Neural progenitor cell (in vitro differentiated cells): ENCODE results near the gene PEMT. TPM values are rescaled to one million over a fixed set of nuclear protein-coding genes. Genes with fewer than 3 reads are reported as not detected.
A peak's percentile ranks its signal among the peaks of the same experiment; 100 is the strongest.

Source experiments
- DNase-seq: peaks from one replicate; pipeline ENCODE4 v3.0.0-alpha.2; 2016; ENCODE audit warnings: low spot score
- H2AFZ ChIP-seq: fragments of 200-600 bp; sonication (generic); replicated peaks from 2 replicates; pipeline ENCODE4 v1.6.1; 2016; ENCODE audit warnings: antibody characterized with exemption
- H3F3A ChIP-seq: fragments of 200-600 bp; sonication (generic); 2 replicates; pipeline ENCODE4 v1.6.1; 2016; ENCODE audit warnings: antibody characterized with exemption, low read depth
- H3K27ac ChIP-seq: fragments of 200-600 bp; sonication (generic); 2 replicates; pipeline ENCODE4 v1.5.1; 2016; ENCODE audit warnings: mild to moderate bottlenecking
- H3K27me3 ChIP-seq: fragments of 200-600 bp; sonication (generic); 2 replicates; pipeline ENCODE4 v1.6.1; 2016; ENCODE audit warnings: mild to moderate bottlenecking, moderate library complexity
- H3K36me3 ChIP-seq: fragments of 200-600 bp; sonication (generic); 2 replicates; pipeline ENCODE4 v1.5.1; 2016
- H3K4me1 ChIP-seq: fragments of 200-600 bp; sonication (generic); 2 replicates; pipeline ENCODE4 v1.6.1; 2016; ENCODE audit warnings: mixed run types
- H3K4me2 ChIP-seq: fragments of 200-600 bp; sonication (generic); 2 replicates; pipeline ENCODE4 v1.6.1; 2016
- H3K4me3 ChIP-seq: fragments of 200-600 bp; sonication (generic); 2 replicates; pipeline ENCODE4 v1.5.1; 2016
- H3K79me2 ChIP-seq: fragments of 200-600 bp; sonication (generic); 2 replicates; pipeline ENCODE4 v1.6.1; 2016; ENCODE audit warnings: low read depth
- H3K9ac ChIP-seq: fragments of 200-600 bp; sonication (generic); 2 replicates; pipeline ENCODE4 v1.6.1; 2016
- H3K9me3 ChIP-seq: fragments of 200-600 bp; sonication (generic); 2 replicates; pipeline ENCODE4 v1.5.1; 2016; ENCODE audit warnings: low read depth
- H4K20me1 ChIP-seq: fragments of 200-600 bp; sonication (generic); 2 replicates; pipeline ENCODE4 v1.6.1; 2016; ENCODE audit warnings: low read depth
- H3K27ac Mint-ChIP-seq: 3 replicates; pipeline ENCODE4 v1.8.0; 2021; ENCODE audit warnings: mixed read lengths
- H3K27me3 Mint-ChIP-seq: 2 replicates; pipeline ENCODE4 v1.8.0; 2022; ENCODE audit warnings: low read depth, mild to moderate bottlenecking, inconsistent platforms, moderate library complexity, mixed read lengths; ENCODE audit not compliant: insufficient read depth
- H3K36me3 Mint-ChIP-seq: 3 replicates; pipeline ENCODE4 v1.8.0; 2021; ENCODE audit warnings: mixed read lengths
- H3K4me1 Mint-ChIP-seq: 3 replicates; pipeline ENCODE4 v1.8.0; 2021; ENCODE audit warnings: mixed read lengths
- H3K4me3 Mint-ChIP-seq: 3 replicates; pipeline ENCODE4 v1.8.0; 2021; ENCODE audit warnings: mild to moderate bottlenecking, moderate library complexity, mixed read lengths
- H3K9me3 Mint-ChIP-seq: 3 replicates; pipeline ENCODE4 v1.8.0; 2020; ENCODE audit warnings: mixed read lengths
- CTCF ChIP-seq: fragments of 200-600 bp; sonication (generic); IDR thresholded peaks from 2 replicates; pipeline ENCODE4 v1.5.1; 2017; ENCODE audit warnings: antibody characterized with exemption, mild to moderate bottlenecking
- EZH2 ChIP-seq: fragments of 200-600 bp; sonication (generic); IDR thresholded peaks from 2 replicates; pipeline ENCODE4 v1.6.1; 2017; ENCODE audit warnings: antibody characterized with exemption, mild to moderate bottlenecking, moderate library complexity
- EZH2phosphoT487 ChIP-seq: fragments of 200-600 bp; sonication (generic); IDR thresholded peaks from 2 replicates; pipeline ENCODE4 v1.6.1; 2017; ENCODE audit warnings: antibody characterized with exemption
- total RNA-seq: library from RNA; depleted of rRNA; stranded (reverse); fragments of >200 nt; gene quantifications from 2 replicates; pipeline ENCODE4 v1.2.3, GENCODE V29; 2015; ENCODE audit warnings: low replicate concordance

PEMT gene
- total RNA-seq, 1 donor from 2014 or later, result 17.7 TPM

- no peak for DNase-seq
- no peak overlapping the region for H3K4me3 Mint-ChIP-seq
- H3K27ac ChIP-seq, result no peak overlapping the region
Measured at GRCh38 chr17:17514361-17514992, 77.0 kb downstream of the PEMT start.

DNA sequence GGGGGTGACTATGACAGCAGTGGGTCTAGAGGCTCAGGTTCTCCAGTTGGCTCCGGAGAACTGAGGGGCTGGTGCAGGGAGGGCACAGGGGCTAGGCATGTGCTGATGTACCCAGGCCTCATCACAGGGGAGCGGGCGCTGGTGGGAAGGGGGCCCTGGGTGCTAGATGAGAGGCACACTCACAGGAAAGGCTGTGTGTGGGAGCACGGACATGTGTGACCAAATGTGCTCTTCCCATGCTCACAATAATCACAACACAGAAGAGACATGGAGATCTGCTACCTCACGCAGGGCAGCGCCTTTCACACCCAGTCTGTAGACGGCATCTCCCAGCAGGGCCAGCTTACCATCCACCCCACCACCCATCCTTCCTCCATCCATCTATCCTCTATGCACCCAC, 77.9 kb downstream of the PEMT start:
- no peak for DNase-seq
- peaks cover 8% of the 10 kb centered on the region for H3K4me1 ChIP-seq
- Mint-ChIP-seq H3K9me3 (no peaks in the 10 kb centered on the region), H3K27me3 (no peaks in the 10 kb centered on the region), H3K27ac (no peak overlapping the region), H3K36me3 (no peaks in the 10 kb centered on the region), H3K4me1 (peaks cover 29% of the 10 kb centered on the region), H3K4me3 (no peak overlapping the region)
- H2AFZ ChIP-seq, result no peak overlapping the region
- H3K27ac ChIP-seq, result no peak overlapping the region
- no peaks in the 10 kb centered on the region for H3K79me2 ChIP-seq
- H3K36me3 ChIP-seq, result no peaks in the 10 kb centered on the region
- no peaks in the 10 kb centered on the region for H3K9me3 ChIP-seq
- H3K27me3 ChIP-seq, result no peaks in the 10 kb centered on the region
- H3K4me2 ChIP-seq, result no peak overlapping the region
- no peak overlapping the region for H3K9ac ChIP-seq
- TF ChIP-seq CTCF (no peak), EZH2 (no peak), EZH2phosphoT487 (no peak)
- peaks cover 4% of the 10 kb centered on the region for H4K20me1 ChIP-seq
- no peaks in the 10 kb centered on the region for H3F3A ChIP-seq
- H3K4me3 ChIP-seq, result no peak overlapping the region

More at GRCh38 chr17:17514361-17514992, 77.0 kb downstream of the PEMT start:
- Histone ChIP-seq H3F3A (no peaks in the 10 kb centered on the region), H3K4me3 (no peak overlapping the region), H3K4me2 (peak overlapping the region; percentile 25), H3K79me2 (no peaks in the 10 kb centered on the region), H3K9me3 (no peaks in the 10 kb centered on the region), H3K27me3 (no peaks in the 10 kb centered on the region), H2AFZ (no peak overlapping the region), H3K9ac (no peak overlapping the region), H4K20me1 (peaks cover 4% of the 10 kb centered on the region), H3K4me1 (peaks cover 8% of the 10 kb centered on the region), H3K36me3 (no peaks in the 10 kb centered on the region)
- Mint-ChIP-seq H3K4me1 (peaks cover 30% of the 10 kb centered on the region), H3K27me3 (no peaks in the 10 kb centered on the region), H3K27ac (no peak overlapping the region), H3K36me3 (no peaks in the 10 kb centered on the region), H3K9me3 (no peaks in the 10 kb centered on the region)
- no peak for TF ChIP-seq EZH2
- no peak for TF ChIP-seq CTCF
- no peak for TF ChIP-seq EZH2phosphoT487

- Mint-ChIP-seq H3K9me3 (no peaks in the 10 kb centered on the region), H3K4me1 (peaks cover 27% of the 10 kb centered on the region), H3K27me3 (no peaks in the 10 kb centered on the region), H3K4me3 (no peak overlapping the region), H3K27ac (no peak overlapping the region), H3K36me3 (no peaks in the 10 kb centered on the region)
- H2AFZ ChIP-seq, result no peak overlapping the region
- no peaks in the 10 kb centered on the region for H3K79me2 ChIP-seq
- peaks cover 4% of the 10 kb centered on the region for H4K20me1 ChIP-seq
- H3K4me3 ChIP-seq, result no peak overlapping the region
- no peaks in the 10 kb centered on the region for H3K27me3 ChIP-seq
- H3K4me1 ChIP-seq, result peaks cover 8% of the 10 kb centered on the region
- H3K4me2 ChIP-seq, result no peak overlapping the region
- no peak overlapping the region for H3K27ac ChIP-seq
- DNase-seq, result no peak
- no peaks in the 10 kb centered on the region for H3K36me3 ChIP-seq
- no peak for TF ChIP-seq EZH2phosphoT487
- no peak for TF ChIP-seq EZH2
- no peak for TF ChIP-seq CTCF
- no peaks in the 10 kb centered on the region for H3F3A ChIP-seq
- no peak overlapping the region for H3K9ac ChIP-seq
- no peaks in the 10 kb centered on the region for H3K9me3 ChIP-seq
Measured at GRCh38 chr17:17512866-17513265, 78.6 kb downstream of the PEMT start.
